ENCODE results near the gene ZIC5. TPM values are rescaled to one million over a fixed set of nuclear protein-coding genes. Genes with fewer than 3 reads are reported as not detected.

Gene ZIC5
- total RNA-seq, 1 donor from 2014 or later = 15.1 TPM

- Mint-ChIP-seq H3K36me3 (peaks cover 18% of the 10 kb centered on the region), H3K27me3 (peaks cover 76% of the 10 kb centered on the region), H3K27ac (peak overlapping the region; percentile 63), H3K4me3 (peak overlapping the region; percentile 89), H3K4me1 (ENCODE audit: unreplicated experiment) (peaks cover 4% of the 10 kb centered on the region), H3K9me3 (no peaks in the 10 kb centered on the region)
- no peak for TF ChIP-seq CTCF (conservative IDR thresholded peaks at IDR 0.05)
- peak; percentile 68 for DNase-seq (ENCODE audit: extremely low spot score, unreplicated experiment)
These were observed 3.6 kb downstream of the ZIC5 start for GRCh38 chr13:99967869-99968520.

- Mint-ChIP-seq H3K36me3 (peaks cover 18% of the 10 kb centered on the region), H3K9me3 (no peaks in the 10 kb centered on the region)
These were observed 4.1 kb downstream of the ZIC5 start for GRCh38 chr13:99967498-99967868.

GRCh38 chr13:99966064-99966805 is 5.3 kb downstream of the ZIC5 start:
- no peak for TF ChIP-seq CTCF (conservative IDR thresholded peaks at IDR 0.05)
- Mint-ChIP-seq H3K27me3 (peaks cover 76% of the 10 kb centered on the region), H3K36me3 (peaks cover 18% of the 10 kb centered on the region), H3K9me3 (no peaks in the 10 kb centered on the region), H3K27ac (peak overlapping the region; percentile 11), H3K4me3 (peak overlapping the region; percentile 63), H3K4me1 (ENCODE audit: unreplicated experiment) (peaks cover 9% of the 10 kb centered on the region)
- no peak for DNase-seq (ENCODE audit: extremely low spot score, unreplicated experiment)

More at GRCh38 chr13:99967498-99967868, 4.1 kb downstream of the ZIC5 start:
- Mint-ChIP-seq H3K27me3 (peaks cover 76% of the 10 kb centered on the region), H3K4me1 (ENCODE audit: unreplicated experiment) (peaks cover 4% of the 10 kb centered on the region), H3K27ac (peak overlapping the region; percentile 63), H3K4me3 (peak overlapping the region; percentile 89)
- no peak for DNase-seq (ENCODE audit: extremely low spot score, unreplicated experiment)
- no peak for TF ChIP-seq CTCF (conservative IDR thresholded peaks at IDR 0.05)

GRCh38 chr13:99965329-99966000 is 6.1 kb downstream of the ZIC5 start:
- H3K27me3 Mint-ChIP-seq = peaks cover 83% of the 10 kb centered on the region
- no peaks in the 10 kb centered on the region for H3K9me3 Mint-ChIP-seq
- peak; percentile 66 for DNase-seq (ENCODE audit: extremely low spot score, unreplicated experiment)
- peak overlapping the region; percentile 11 for H3K27ac Mint-ChIP-seq
- peak overlapping the region; percentile 63 for H3K4me3 Mint-ChIP-seq
- H3K36me3 Mint-ChIP-seq = peaks cover 18% of the 10 kb centered on the region
- no peak for TF ChIP-seq CTCF (conservative IDR thresholded peaks at IDR 0.05)
- H3K4me1 Mint-ChIP-seq (ENCODE audit: unreplicated experiment) = peaks cover 14% of the 10 kb centered on the region

- no peak for TF ChIP-seq CTCF (conservative IDR thresholded peaks at IDR 0.05)
- Mint-ChIP-seq H3K4me3 (peak overlapping the region; percentile 72), H3K36me3 (peaks cover 12% of the 10 kb centered on the region), H3K27me3 (peaks cover 85% of the 10 kb centered on the region), H3K9me3 (no peaks in the 10 kb centered on the region), H3K27ac (no peak overlapping the region), H3K4me1 (ENCODE audit: unreplicated experiment) (peaks cover 15% of the 10 kb centered on the region)
- no peak for DNase-seq (ENCODE audit: extremely low spot score, unreplicated experiment)
These were observed 7.7 kb downstream of the ZIC5 start for GRCh38 chr13:99963816-99964339.
